ENCODE measurements around the gene FRMD8.
"Not testable (repeated sequence)": the region's sequence is repeated elsewhere in the genome, so short reads cannot be mapped to it uniquely, and the experiment has no call there.

The FRMD8 gene

GRCh38 chr11:65404210-65404609 is 17.8 kb downstream of the FRMD8 start:
- Mint-ChIP-seq H3K27me3 (ENCODE audit: low read depth) (no peaks in the 10 kb centered on the region), H3K36me3 (ENCODE audit: low read depth) (peaks cover 24% of the 10 kb centered on the region)

GRCh38 chr11:65404638-65405339 is 18.4 kb downstream of the FRMD8 start:
- Mint-ChIP-seq H3K36me3 (ENCODE audit: low read depth) (peaks cover 23% of the 10 kb centered on the region), H3K4me1 (no peaks in the 10 kb centered on the region), H3K27ac (no peak overlapping the region), H3K27me3 (ENCODE audit: low read depth) (no peaks in the 10 kb centered on the region), H3K4me3 (no peak overlapping the region), H3K9me3 (no peaks in the 10 kb centered on the region)
- no peak for TF ChIP-seq CTCF (IDR thresholded peaks at IDR 0.05; ENCODE audit: unreplicated experiment in 3 of 3)

More at GRCh38 chr11:65404210-65404609, 17.8 kb downstream of the FRMD8 start:
- TF ChIP-seq CTCF (IDR thresholded peaks at IDR 0.05; ENCODE audit: unreplicated experiment in 3 of 3), result no peak
- H3K27ac Mint-ChIP-seq, result no peak overlapping the region
- no peaks in the 10 kb centered on the region for H3K4me1 Mint-ChIP-seq
- H3K4me3 Mint-ChIP-seq, result no peak overlapping the region
- no peaks in the 10 kb centered on the region for H3K9me3 Mint-ChIP-seq

- H3K27me3 Mint-ChIP-seq (ENCODE audit: low read depth), result no peaks in the 10 kb centered on the region
- H3K4me3 Mint-ChIP-seq, result no peak overlapping the region
- TF ChIP-seq CTCF (IDR thresholded peaks at IDR 0.05; ENCODE audit: unreplicated experiment in 3 of 3), result no peak
- no peak overlapping the region for H3K27ac Mint-ChIP-seq
- peaks cover 15% of the 10 kb centered on the region for H3K4me1 Mint-ChIP-seq
- no peaks in the 10 kb centered on the region for H3K9me3 Mint-ChIP-seq
- H3K36me3 Mint-ChIP-seq (ENCODE audit: low read depth), result peaks cover 12% of the 10 kb centered on the region
Measured at GRCh38 chr11:65410936-65411680, 24.7 kb downstream of the FRMD8 start.

GRCh38 chr11:65411681-65412070 is 25.2 kb downstream of the FRMD8 start:
- H3K27ac Mint-ChIP-seq, result no peak overlapping the region
- H3K27me3 Mint-ChIP-seq (ENCODE audit: low read depth), result no peaks in the 10 kb centered on the region
- peaks cover 12% of the 10 kb centered on the region for H3K36me3 Mint-ChIP-seq (ENCODE audit: low read depth)
- TF ChIP-seq CTCF (IDR thresholded peaks at IDR 0.05; ENCODE audit: unreplicated experiment in 3 of 3), result no peak
- H3K4me1 Mint-ChIP-seq, result peaks cover 20% of the 10 kb centered on the region
- no peaks in the 10 kb centered on the region for H3K9me3 Mint-ChIP-seq
- no peak overlapping the region for H3K4me3 Mint-ChIP-seq

GRCh38 chr11:65412271-65413076 is 26.0 kb downstream of the FRMD8 start:
- Mint-ChIP-seq H3K4me3 (no peak overlapping the region), H3K27ac (peak overlapping the region in 1 of 3 experiments; percentile 35), H3K27me3 (ENCODE audit: low read depth) (no peaks in the 10 kb centered on the region), H3K9me3 (no peaks in the 10 kb centered on the region), H3K4me1 (peaks cover 28% of the 10 kb centered on the region), H3K36me3 (ENCODE audit: low read depth) (peaks cover 12% of the 10 kb centered on the region)
- TF ChIP-seq CTCF (IDR thresholded peaks at IDR 0.05; ENCODE audit: unreplicated experiment in 3 of 3), result no peak

GRCh38 chr11:65413077-65413664 is 26.7 kb downstream of the FRMD8 start:
- Mint-ChIP-seq H3K36me3 (ENCODE audit: low read depth) (peaks cover 12% of the 10 kb centered on the region), H3K4me1 (peaks cover 35% of the 10 kb centered on the region)
- not testable (repeated sequence) for H3K27me3 Mint-ChIP-seq (ENCODE audit: low read depth); H3K27ac Mint-ChIP-seq; H3K9me3 Mint-ChIP-seq; H3K4me3 Mint-ChIP-seq
